NCI-H345 treated with DMSO at 0.1 percent for 48 hours (cell line): ENCODE results near the gene DPT.

Experiments
- DNase-seq: peaks from one replicate; lab custom pipeline; 2025; ENCODE audit not compliant: unreplicated experiment; lab: John Stamatoyannopoulos, UW

DPT gene

GRCh38 chr1:168706391-168706992 is 22.5 kb downstream of the DPT start:
- no peak for DNase-seq

GRCh38 chr1:168700575-168701268 is 28.3 kb downstream of the DPT start:
- no peak for DNase-seq

- DNase-seq: no peak
Measured at GRCh38 chr1:168698453-168698852, 30.6 kb downstream of the DPT start.

- no peak for DNase-seq
Measured at GRCh38 chr1:168697356-168698126, 31.5 kb downstream of the DPT start.

- no peak for DNase-seq
Measured at GRCh38 chr1:168696125-168696760, 32.8 kb downstream of the DPT start.

GRCh38 chr1:168693872-168694238 is 35.2 kb downstream of the DPT start:
- no peak for DNase-seq

- DNase-seq: no peak
Measured at GRCh38 chr1:168693197-168693871, 35.7 kb downstream of the DPT start.

- no peak for DNase-seq
Measured at GRCh38 chr1:168692472-168692871, 36.5 kb downstream of the DPT start.

GRCh38 chr1:168691541-168691940 is 37.5 kb downstream of the DPT start:
- no peak for DNase-seq

- DNase-seq: no peak
Measured at GRCh38 chr1:168689726-168690602, 39.0 kb downstream of the DPT start.

- DNase-seq: no peak
Measured at GRCh38 chr1:168689327-168689657, 39.7 kb downstream of the DPT start.

GRCh38 chr1:168688644-168689326 is 40.2 kb downstream of the DPT start:
- DNase-seq: no peak

GRCh38 chr1:168687816-168688215 is 41.2 kb downstream of the DPT start:
- no peak for DNase-seq

- no peak for DNase-seq
Measured at GRCh38 chr1:168686666-168687065, 42.3 kb downstream of the DPT start.

GRCh38 chr1:168683871-168684270 is 45.1 kb downstream of the DPT start:
- no peak for DNase-seq

GRCh38 chr1:168676861-168677260 is 52.1 kb downstream of the DPT start:
- DNase-seq: no peak

- DNase-seq: no peak
Measured at GRCh38 chr1:168676029-168676812, 52.8 kb downstream of the DPT start.

GRCh38 chr1:168673974-168674683 is 54.9 kb downstream of the DPT start:
- no peak for DNase-seq
